MCF 10A (cell line): ENCODE measurements around the gene CST5. TPM values are rescaled to one million over a fixed set of nuclear protein-coding genes. Genes with fewer than 3 reads are reported as not detected.

Source experiments
- Bru-seq: library from RNA; stranded (reverse); fragments of 400-500 nt; gene quantifications from one replicate; lab custom pipeline; 2021; lab: Mats Ljungman, UMichigan
- BruChase-seq, 2 experiments: library from RNA; stranded (reverse); fragments of 400-500 nt; gene quantifications; one replicate each; lab custom pipeline; 2021; lab: Mats Ljungman, UMichigan
- BruUV-seq: library from RNA; stranded (reverse); fragments of 400-500 nt; replicated peaks from 2 replicates; lab custom pipeline; 2021; lab: Mats Ljungman, UMichigan
- CTCF ChIA-PET: fragments of 300-600 bp; sonication (Branson Sonifier 250); formaldehyde crosslinking; extraction: SDS; loops from one replicate; lab custom pipeline; 2021; ENCODE audit warnings: antibody characterized with exemption, inconsistent platforms; lab: Yijun Ruan, JAX
- POLR2A ChIA-PET: fragments of 300-600, 350-650 bp; sonication (Branson Sonifier 250); formaldehyde crosslinking; extraction: SDS; loops from one replicate; lab custom pipeline; 2020; ENCODE audit warnings: antibody characterized with exemption, inconsistent platforms; lab: Yijun Ruan, JAX
- DNase-seq: peaks from one replicate; pipeline ENCODE4 v3.0.0-alpha.2; 2018; ENCODE audit not compliant: unreplicated experiment
- H3K27ac Mint-ChIP-seq: one replicate; pipeline ENCODE4 v1.8.0; 2022; ENCODE audit warnings: mild to moderate bottlenecking, low read depth, mixed read lengths; ENCODE audit not compliant: unreplicated experiment
- H3K27me3 Mint-ChIP-seq: one replicate; pipeline ENCODE4 v1.8.0; 2022; ENCODE audit warnings: mixed read lengths; ENCODE audit not compliant: insufficient read depth, unreplicated experiment
- H3K36me3 Mint-ChIP-seq: one replicate; pipeline ENCODE4 v1.8.0; 2022; ENCODE audit warnings: mild to moderate bottlenecking, moderate library complexity, mixed read lengths; ENCODE audit not compliant: insufficient read depth, unreplicated experiment
- H3K4me1 Mint-ChIP-seq: one replicate; pipeline ENCODE4 v1.8.0; 2022; ENCODE audit warnings: mixed read lengths; ENCODE audit not compliant: insufficient read depth, unreplicated experiment
- H3K4me3 Mint-ChIP-seq: one replicate; pipeline ENCODE4 v1.8.0; 2022; ENCODE audit warnings: mild to moderate bottlenecking, moderate library complexity, mixed read lengths; ENCODE audit not compliant: unreplicated experiment
- H3K9me3 Mint-ChIP-seq: one replicate; pipeline ENCODE4 v1.8.0; 2022; ENCODE audit warnings: mixed read lengths; ENCODE audit not compliant: unreplicated experiment
- CTCF ChIP-seq: fragments of 200-600 bp; IDR thresholded peaks from one replicate; pipeline ENCODE4 v1.8.0; 2022; ENCODE audit warnings: antibody characterized with exemption, mild to moderate bottlenecking; ENCODE audit not compliant: unreplicated experiment
- intact Hi-C: fragments of 100-400 bp; cut with micrococcal nuclease; formaldehyde crosslinking; loops from 2 replicates; pipeline ENCODE4 v1.14.1; 2022
- long read RNA-seq: library from polyadenylated mRNA; stranded (forward); transcript quantifications from one replicate; pipeline ENCODE4 v2.0.0, GENCODE V29; 2022
- total RNA-seq: library from RNA; stranded (reverse); gene quantifications from 2 replicates; pipeline ENCODE4 v1.2.3, GENCODE V29; 2022

The CST5 gene
- not detected in 2 replicates for total RNA-seq
- Bru-seq, nascent RNA: not detected
- not detected for BruChase-seq, experiment 1, labeled RNA remaining after a 6-hour chase
- BruChase-seq, experiment 2, labeled RNA remaining after a 2-hour chase: not detected
- long read RNA-seq: 0 reads

GRCh38 chr20:23879328-23879798 lies at the start of gene CST5:
Gene CST5 (minus strand): TSS chr20:23879748. CDS start chr20:23879676, 72 bp downstream.
- Mint-ChIP-seq H3K4me1 (no peaks in the 10 kb centered on the region), H3K4me3 (no peak within 1 kb of the TSS), H3K9me3 (peaks cover 11% of the 10 kb centered on the region), H3K27me3 (no peaks in the 10 kb centered on the region), H3K27ac (no peak within 1 kb of the TSS), H3K36me3 (no peaks in the 10 kb centered on the region)
- DNase-seq: no peak
- POLR2A ChIA-PET: no interaction called here
- no peak for TF ChIP-seq CTCF
- CTCF ChIA-PET: interaction anchor here (1.0 to 1.1 kb wide), 3 partner anchors 9 to 438 kb away, joined by 3 to 4 read pairs (median 3); no protein-coding TSS in a partner anchor
- BruUV-seq: no TSS peak
- intact Hi-C loops: no loop called here

- ChIA-PET CTCF (interaction anchor here (0.5 to 1.0 kb wide), 2 partner anchors 68 to 487 kb away, joined by 3 read pairs; no protein-coding TSS in a partner anchor), POLR2A (no interaction called here)
- no peak for TF ChIP-seq CTCF
- Mint-ChIP-seq H3K9me3 (peaks cover 43% of the 10 kb centered on the region), H3K4me3 (no peak overlapping the region), H3K36me3 (no peaks in the 10 kb centered on the region), H3K4me1 (no peaks in the 10 kb centered on the region), H3K27me3 (no peaks in the 10 kb centered on the region), H3K27ac (no peak overlapping the region)
- no TSS peak for BruUV-seq
- intact Hi-C loops: no loop called here
- no peak for DNase-seq
These were observed 49.2 kb upstream of the CST5 start for GRCh38 chr20:23928788-23929187.

GRCh38 chr20:23928353-23928752 lies 48.8 kb upstream of the CST5 start:
- H3K27me3 Mint-ChIP-seq: no peaks in the 10 kb centered on the region
- TF ChIP-seq CTCF: no peak
- ChIA-PET POLR2A (no interaction called here), CTCF (no interaction called here)
- BruUV-seq: no TSS peak
- H3K9me3 Mint-ChIP-seq: peaks cover 44% of the 10 kb centered on the region
- H3K36me3 Mint-ChIP-seq: no peaks in the 10 kb centered on the region
- no peak overlapping the region for H3K27ac Mint-ChIP-seq
- DNase-seq: no peak
- no peak overlapping the region for H3K4me3 Mint-ChIP-seq
- intact Hi-C loops: no loop called here
- no peaks in the 10 kb centered on the region for H3K4me1 Mint-ChIP-seq

GRCh38 chr20:23926944-23927872 lies 47.7 kb upstream of the CST5 start:
- ChIA-PET POLR2A (no interaction called here), CTCF (interaction anchor here (0.5 to 2.2 kb wide), 5 partner anchors 11 to 1242 kb away, joined by 3 to 7 read pairs (median 4); no protein-coding TSS in a partner anchor)
- intact Hi-C loops: no loop called here
- Mint-ChIP-seq H3K9me3 (peaks cover 55% of the 10 kb centered on the region), H3K27me3 (no peaks in the 10 kb centered on the region), H3K4me3 (no peak overlapping the region), H3K4me1 (no peaks in the 10 kb centered on the region), H3K27ac (no peak overlapping the region), H3K36me3 (peaks cover 6% of the 10 kb centered on the region)
- BruUV-seq: no TSS peak
- no peak for DNase-seq
- no peak for TF ChIP-seq CTCF
